Heart left ventricle (tissue), 13 donors: Measurements from ENCODE around the gene ESRRG.

Experiments
- CTCF ChIP-seq, 12 donors: fragments of 200-600 bp; sonication (generic) in 4 of 12; IDR thresholded peaks; one replicate each; pipeline versions ENCODE4 v1.5.0 to v1.8.0; 2018 to 2022; ENCODE audit warnings: antibody characterized with exemption in 12 of 12, mild to moderate bottlenecking in 5 of 12
- POLR2A ChIP-seq, 2 donors: fragments of 450-650 bp; IDR thresholded peaks; one replicate each; pipeline ENCODE4 v1.6.1; 2017; ENCODE audit warnings: antibody characterized with exemption in 2 of 2, mild to moderate bottlenecking in 2 of 2, moderate library complexity in 2 of 2
- donor health status: ischemic (EF 13 %, LVEDD 7.1; RV severe dilation, severe dysfunction).
- donor health status: DM: no; HTN: yes; CAD: no.
- donor health status: DM: no; HTN: no; CAD: no.
- donor health status: ischemic (EF 25% LVEDD 6.9; RV normal size, moderate dysfunction).
- donor health status: ischemic (EF 25% LVEDD 5.7; RV mildly dilated, moderate dysfunction).
- donor health status: ischemic (EF 35%, LVEDD 5.7; RV mildly dilated, moderate dysfunction).
- donor health status: nonischemic (EF 11% LVEDD 7.7; RV severe dilation, severe dysfunction).
- donor health status: DM: yes; HTN: yes; CAD: no.
- donor health status: PGD.
- donor health status: ischemic (EF 29% LVEDD 5.4; RV normal size, mild dysfunction).
- donor health status: nonischemic (EF 23%, LVEDD 6.1; RV moderate dilation, normal function).

- TF ChIP-seq CTCF (IDR thresholded peaks at IDR 0.05) (no peak), POLR2A (IDR thresholded peaks at IDR 0.05) (no peak)
These were observed 258.7 kb downstream of the ESRRG start for GRCh38 chr1:216464489-216464888.
